CD14-positive monocyte (primary cell): ENCODE measurements around the gene BNC2. TPM values are rescaled to one million over a fixed set of nuclear protein-coding genes. Genes with fewer than 3 reads are reported as not detected.
A peak's percentile ranks its signal among the peaks of the same experiment; 100 is the strongest.

Source experiments
- DNase-seq, 3 donors: peaks; one replicate each; pipeline ENCODE4 v3.0.0-alpha.2; 2011 to 2022
- H2AFZ ChIP-seq: 2 replicates; pipeline ENCODE4 v1.6.0; 2012; ENCODE audit warnings: mild to moderate bottlenecking, low read depth, low read length, inconsistent platforms; ENCODE audit not compliant: insufficient read depth, poor library complexity, severe bottlenecking
- H3K27ac ChIP-seq, 2 donors: 1 replicate in 1 of 2; 2 replicates in 1 of 2; pipeline ENCODE4 v1.5.1; 2012 to 2013; ENCODE audit warnings: low read length in 2 of 2, control low read depth in 1 of 2, inconsistent platforms in 1 of 2, low read depth in 1 of 2, mild to moderate bottlenecking in 1 of 2
- H3K27me3 ChIP-seq, 2 donors: one replicate each; pipeline versions ENCODE4 v1.6.0 to v1.6.1; 2011 to 2013; ENCODE audit warnings: low read length in 2 of 2; ENCODE audit not compliant: control insufficient read depth in 2 of 2, insufficient read depth in 2 of 2
- H3K36me3 ChIP-seq, 2 donors: replicated peaks in 1 of 2; 1 replicate in 1 of 2; 2 replicates in 1 of 2; pipeline versions ENCODE4 v1.5.1 to v1.6.1; 2012 to 2013; ENCODE audit warnings: low read length in 2 of 2, control low read depth in 1 of 2, inconsistent platforms in 1 of 2, mild to moderate bottlenecking in 1 of 2; ENCODE audit not compliant: insufficient read depth in 2 of 2, control insufficient read depth in 1 of 2
- H3K4me1 ChIP-seq, 2 donors: 1 replicate in 1 of 2; 2 replicates in 1 of 2; pipeline versions ENCODE4 v1.5.1 to v1.6.1; 2012 to 2013; ENCODE audit warnings: low read length in 2 of 2, control low read depth in 1 of 2, inconsistent platforms in 1 of 2, mild to moderate bottlenecking in 1 of 2, moderate library complexity in 1 of 2; ENCODE audit not compliant: insufficient read depth in 2 of 2, control insufficient read depth in 1 of 2
- H3K4me2 ChIP-seq: replicated peaks from 2 replicates; pipeline ENCODE3; 2012; ENCODE audit warnings: low read length, moderate library complexity, mild to moderate bottlenecking; ENCODE audit not compliant: poor library complexity, severe bottlenecking; ENCODE audit errors: extremely low read depth
- H3K4me3 ChIP-seq, 3 experiments: fragments of 200-600 bp in 1 of 3; sonication (generic) in 1 of 3; replicated peaks in 1 of 3; 1 replicate in 2 of 3; 2 replicates in 1 of 3; pipeline ENCODE4 v1.5.1; 2011 to 2013; ENCODE audit warnings: low read length in 3 of 3, mild to moderate bottlenecking in 3 of 3, control low read depth in 2 of 3, low read depth in 2 of 3, inconsistent platforms in 1 of 3, moderate library complexity in 1 of 3
- H3K79me2 ChIP-seq: 2 replicates; pipeline ENCODE4 v1.6.0; 2012; ENCODE audit warnings: mild to moderate bottlenecking, control low read depth, inconsistent platforms, low read length, moderate library complexity; ENCODE audit not compliant: insufficient read depth
- H3K9ac ChIP-seq: 2 replicates; pipeline ENCODE4 v1.6.0; 2017; ENCODE audit warnings: low read length, mild to moderate bottlenecking; ENCODE audit not compliant: insufficient read depth, poor library complexity, severe bottlenecking
- H3K9me3 ChIP-seq, 2 donors: replicated peaks in 1 of 2; 1 replicate in 1 of 2; 2 replicates in 1 of 2; pipeline versions ENCODE4 v1.5.1 to v1.6.1; 2012 to 2013; ENCODE audit warnings: low read length in 2 of 2, control low read depth in 1 of 2; ENCODE audit not compliant: control insufficient read depth in 1 of 2, insufficient read depth in 1 of 2
- H4K20me1 ChIP-seq: 2 replicates; pipeline ENCODE4 v1.6.0; 2012; ENCODE audit warnings: mild to moderate bottlenecking, low read length, control low read depth, moderate library complexity; ENCODE audit not compliant: insufficient read depth
- H3K27ac Mint-ChIP-seq, 7 donors: one replicate each; pipeline ENCODE4 v1.8.0; 2020; ENCODE audit warnings: mild to moderate bottlenecking in 7 of 7, mixed read lengths in 7 of 7, moderate library complexity in 6 of 7, inconsistent platforms in 2 of 7
- H3K27me3 Mint-ChIP-seq, 3 donors: one replicate each; pipeline ENCODE4 v1.8.0; 2021 to 2022; ENCODE audit warnings: low read depth in 3 of 3, mild to moderate bottlenecking in 3 of 3, mixed read lengths in 3 of 3, moderate library complexity in 3 of 3, inconsistent platforms in 1 of 3
- H3K36me3 Mint-ChIP-seq, 2 donors: one replicate each; pipeline ENCODE4 v1.8.0; 2020; ENCODE audit warnings: mixed read lengths in 2 of 2, inconsistent platforms in 1 of 2, mild to moderate bottlenecking in 1 of 2
- H3K4me1 Mint-ChIP-seq: one replicate; pipeline ENCODE4 v1.8.0; 2020; ENCODE audit warnings: mild to moderate bottlenecking, mixed read lengths
- H3K4me3 Mint-ChIP-seq, 2 donors: one replicate each; pipeline ENCODE4 v1.8.0; 2020; ENCODE audit warnings: mild to moderate bottlenecking in 2 of 2, mixed read lengths in 2 of 2, moderate library complexity in 1 of 2
- H3K9me3 Mint-ChIP-seq, 7 donors: one replicate each; pipeline ENCODE4 v1.8.0; 2020 to 2022; ENCODE audit warnings: mixed read lengths in 7 of 7, mild to moderate bottlenecking in 6 of 7, moderate library complexity in 6 of 7, inconsistent platforms in 2 of 7
- CTCF ChIP-seq: fragments of 200-600 bp; IDR thresholded peaks from one replicate; pipeline ENCODE4 v1.8.0; 2022; ENCODE audit warnings: antibody characterized with exemption, mild to moderate bottlenecking
- WGBS: methylation state at CpG from one replicate; pipeline ENCODE4 v1.1.5; 2013; ENCODE audit warnings: missing lambda C conversion rate; ENCODE audit not compliant: insufficient coverage; 5-methylcytosine and 5-hydroxymethylcytosine counted together
- intact Hi-C, 2 donors: fragments of 100-400 bp; cut with micrococcal nuclease; formaldehyde crosslinking; loops; one replicate each; pipeline versions ENCODE4 v1.15.0 to v1.15.1; 2023
- polyA plus RNA-seq, 3 donors: library from polyadenylated mRNA; depleted of rRNA in 1 of 3; unstranded in 2 of 3; stranded (reverse) in 1 of 3; fragments of 300-500 nt in 2 of 3; fragments of >200 nt in 1 of 3; fragmentation: Illumina TruSeq in 2 of 3; gene quantifications; 1 replicate in 2 of 3; 2 replicates in 1 of 3; pipeline ENCODE4 v1.2.3, GENCODE V29; 2012 to 2021

BNC2 gene
- polyA plus RNA-seq, 3 donors, result 0.01 TPM; not detected in 2

- Histone ChIP-seq H3K27me3 (no peaks in the 10 kb centered on the region), H3K9me3 (peaks cover under 1 to 2% of the 10 kb centered on the region in 2 donors), H3K79me2 (no peaks in the 10 kb centered on the region), H3K9ac (no peak overlapping the region), H3K27ac (no peak overlapping the region), H3K4me2 (no peak overlapping the region), H3K36me3 (no peaks in the 10 kb centered on the region), H3K4me3 (no peak overlapping the region), H4K20me1 (no peaks in the 10 kb centered on the region), H3K4me1 (peaks cover 0 to 9% of the 10 kb centered on the region in 2 donors), H2AFZ (no peak overlapping the region)
- no peak overlapping the region for H3K4me3 Mint-ChIP-seq
- H3K36me3 Mint-ChIP-seq, result no peaks in the 10 kb centered on the region
- peak overlapping the region in 1 of 7 donors; percentile 10 for H3K27ac Mint-ChIP-seq
- H3K9me3 Mint-ChIP-seq, result peaks cover 0 to 11% (median 5%) of the 10 kb centered on the region in 7 donors
- 88% methylated on average over 2 of the region's 2 CpGs for WGBS
- H3K27me3 Mint-ChIP-seq, result peaks cover 0 to 2% (median 0%) of the 10 kb centered on the region in 3 donors
- peaks cover 5% of the 10 kb centered on the region for H3K4me1 Mint-ChIP-seq
- DNase-seq, result peak in 1 of 3 donors; percentile 10
- TF ChIP-seq CTCF, result no peak
- intact Hi-C loops, result no loop called here
Measured at GRCh38 chr9:16387382-16387781, 483.1 kb downstream of the BNC2 start.

- Histone ChIP-seq H3K4me3 (no peak overlapping the region), H4K20me1 (no peaks in the 10 kb centered on the region), H3K9ac (no peak overlapping the region), H3K36me3 (no peaks in the 10 kb centered on the region), H2AFZ (no peak overlapping the region), H3K4me1 (peaks cover 0 to 9% of the 10 kb centered on the region in 2 donors), H3K4me2 (no peak overlapping the region), H3K27me3 (no peaks in the 10 kb centered on the region), H3K79me2 (no peaks in the 10 kb centered on the region), H3K27ac (no peak overlapping the region), H3K9me3 (peaks cover 0 to 2% of the 10 kb centered on the region in 2 donors)
- Mint-ChIP-seq H3K27ac (no peak overlapping the region), H3K4me1 (peaks cover 5% of the 10 kb centered on the region), H3K36me3 (no peaks in the 10 kb centered on the region), H3K4me3 (no peak overlapping the region), H3K9me3 (peaks cover 0 to 11% (median 5%) of the 10 kb centered on the region in 7 donors), H3K27me3 (peaks cover 0 to 2% (median 0%) of the 10 kb centered on the region in 3 donors)
- no peak for TF ChIP-seq CTCF
- WGBS, result 63% methylated on average over 1 of the region's 2 CpGs
- intact Hi-C loops, result no loop called here
- no peak for DNase-seq
Measured at GRCh38 chr9:16386827-16387077, 483.7 kb downstream of the BNC2 start.
